D721Med (cell line): ENCODE data around the gene TPM2.

Source experiments
- DNase-seq: peaks from one replicate; pipeline ENCODE4 v3.0.0; 2011; ENCODE audit warnings: low spot score; ENCODE audit not compliant: insufficient read length
- FAIRE-seq: peaks from 2 replicates; lab custom pipeline; 2011; peaks lifted over from hg19 to GRCh38; lab: Jason Lieb, UNC
- CTCF ChIP-seq: IDR thresholded peaks from 2 replicates; pipeline ENCODE4 v1.5.1; 2012; ENCODE audit warnings: mild to moderate bottlenecking, control low read depth; ENCODE audit not compliant: insufficient read depth; ENCODE audit errors: missing control alignments

Gene TPM2

GRCh38 chr9:35705372-35705771, 15.6 kb upstream of the TPM2 start:
- DNase-seq (no peak), FAIRE-seq (no peak)
- no peak for TF ChIP-seq CTCF

GRCh38 chr9:35703906-35704672, 14.4 kb upstream of the TPM2 start:
- FAIRE-seq, result no peak
- no peak for TF ChIP-seq CTCF
- DNase-seq, result no peak

GRCh38 chr9:35702696-35703095, 13.0 kb upstream of the TPM2 start:
- FAIRE-seq (no peak), DNase-seq (no peak)
- no peak for TF ChIP-seq CTCF

- FAIRE-seq (no peak), DNase-seq (no peak)
- TF ChIP-seq CTCF, result no peak
Observed at GRCh38 chr9:35700942-35701341, 11.2 kb upstream of the TPM2 start.

GRCh38 chr9:35700031-35700430, 10.3 kb upstream of the TPM2 start:
- FAIRE-seq, result no peak
- TF ChIP-seq CTCF, result no peak
- DNase-seq, result no peak

GRCh38 chr9:35698231-35698630, 8.5 kb upstream of the TPM2 start:
- FAIRE-seq, result no peak
- no peak for DNase-seq
- TF ChIP-seq CTCF, result no peak

- DNase-seq (no peak), FAIRE-seq (no peak)
- TF ChIP-seq CTCF, result no peak
Observed at GRCh38 chr9:35697486-35697885, 7.8 kb upstream of the TPM2 start.
